ENCODE measurements around the gene FAM78B. TPM values are rescaled to one million over a fixed set of nuclear protein-coding genes. Genes with fewer than 3 reads are reported as not detected.

Gene FAM78B
- total and polyA plus RNA-seq, 9 donors, result 0.64 to 2.6 (median 1.4) TPM

DNA sequence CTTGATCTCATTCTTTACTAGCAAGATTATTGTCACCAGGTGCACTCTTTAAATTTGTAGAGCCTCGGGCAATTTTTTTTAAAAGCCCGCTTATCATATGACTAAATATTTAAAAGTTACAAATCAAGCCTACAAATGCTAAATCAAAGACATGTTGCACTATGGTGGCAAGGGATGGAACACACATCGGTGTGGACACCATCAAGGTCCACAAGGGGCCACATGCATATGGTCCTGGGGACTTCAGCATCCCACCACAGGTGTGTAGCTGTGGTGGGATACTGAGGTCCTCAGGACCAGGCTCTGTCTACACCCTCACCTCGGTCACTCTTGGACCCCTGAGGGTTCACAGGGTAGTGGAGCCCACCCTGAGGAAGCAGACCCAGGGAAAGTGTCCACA lies 45.8 kb downstream of the FAM78B start:
- H3K36me3 ChIP-seq, result no peaks in the 10 kb centered on the region
- H3K4me1 ChIP-seq (ENCODE audit: insufficient read depth), result no peaks in the 10 kb centered on the region
- intact Hi-C loops (cut with DNase I), result no loop called here
- H3K4me3 ChIP-seq, result no peak overlapping the region
- no peaks in the 10 kb centered on the region for H3K9me3 ChIP-seq
- no peak overlapping the region for H3K27ac ChIP-seq
- no peak for DNase-seq
- whole genome bisulfite sequencing, 3 donors, result 87 to 91% (median 91%) methylated on average over 4 of the region's 4 CpGs
- H3K27me3 ChIP-seq, result no peaks in the 10 kb centered on the region
- TF ChIP-seq, protein P1, sequence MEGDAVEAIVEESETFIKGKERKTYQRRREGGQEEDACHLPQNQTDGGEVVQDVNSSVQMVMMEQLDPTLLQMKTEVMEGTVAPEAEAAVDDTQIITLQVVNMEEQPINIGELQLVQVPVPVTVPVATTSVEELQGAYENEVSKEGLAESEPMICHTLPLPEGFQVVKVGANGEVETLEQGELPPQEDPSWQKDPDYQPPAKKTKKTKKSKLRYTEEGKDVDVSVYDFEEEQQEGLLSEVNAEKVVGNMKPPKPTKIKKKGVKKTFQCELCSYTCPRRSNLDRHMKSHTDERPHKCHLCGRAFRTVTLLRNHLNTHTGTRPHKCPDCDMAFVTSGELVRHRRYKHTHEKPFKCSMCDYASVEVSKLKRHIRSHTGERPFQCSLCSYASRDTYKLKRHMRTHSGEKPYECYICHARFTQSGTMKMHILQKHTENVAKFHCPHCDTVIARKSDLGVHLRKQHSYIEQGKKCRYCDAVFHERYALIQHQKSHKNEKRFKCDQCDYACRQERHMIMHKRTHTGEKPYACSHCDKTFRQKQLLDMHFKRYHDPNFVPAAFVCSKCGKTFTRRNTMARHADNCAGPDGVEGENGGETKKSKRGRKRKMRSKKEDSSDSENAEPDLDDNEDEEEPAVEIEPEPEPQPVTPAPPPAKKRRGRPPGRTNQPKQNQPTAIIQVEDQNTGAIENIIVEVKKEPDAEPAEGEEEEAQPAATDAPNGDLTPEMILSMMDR (IDR thresholded peaks at IDR 0.05), result no peak
- TF ChIP-seq POLR2A (IDR thresholded peaks at IDR 0.05) (no peak), EP300 (IDR thresholded peaks at IDR 0.05) (no peak)

DNA sequence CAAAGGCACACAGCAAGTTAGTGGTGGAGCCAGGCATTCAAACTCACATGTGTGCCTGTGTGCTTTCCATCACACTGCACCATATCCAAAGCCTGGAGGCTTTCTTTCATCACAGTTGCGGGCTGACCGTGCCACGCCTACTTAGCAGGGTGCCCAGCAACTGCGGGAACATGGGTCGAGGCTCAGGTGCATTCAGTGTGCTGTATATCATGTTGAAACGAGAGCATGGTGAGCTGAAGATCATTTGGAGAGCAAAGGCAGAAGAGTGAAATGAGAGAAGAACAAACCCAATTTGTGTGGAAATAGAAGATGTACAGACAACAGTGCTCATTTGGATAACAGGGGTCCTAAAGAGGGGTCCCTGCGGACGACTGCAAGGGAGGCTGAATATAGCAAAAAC lies 46.5 kb downstream of the FAM78B start:
- Histone ChIP-seq H3K4me3 (no peak overlapping the region), H3K27me3 (no peaks in the 10 kb centered on the region), H3K4me1 (ENCODE audit: insufficient read depth) (no peaks in the 10 kb centered on the region), H3K27ac (no peak overlapping the region), H3K36me3 (no peaks in the 10 kb centered on the region), H3K9me3 (no peaks in the 10 kb centered on the region)
- TF ChIP-seq, protein P1 (IDR thresholded peaks at IDR 0.05), result no peak
- TF ChIP-seq POLR2A (IDR thresholded peaks at IDR 0.05) (no peak), EP300 (IDR thresholded peaks at IDR 0.05) (no peak)
- intact Hi-C loops (cut with DNase I), result no loop called here
- WGBS, 3 donors, result 78 to 87% (median 83%) methylated on average over 8 of the region's 8 CpGs
- no peak for DNase-seq

DNA sequence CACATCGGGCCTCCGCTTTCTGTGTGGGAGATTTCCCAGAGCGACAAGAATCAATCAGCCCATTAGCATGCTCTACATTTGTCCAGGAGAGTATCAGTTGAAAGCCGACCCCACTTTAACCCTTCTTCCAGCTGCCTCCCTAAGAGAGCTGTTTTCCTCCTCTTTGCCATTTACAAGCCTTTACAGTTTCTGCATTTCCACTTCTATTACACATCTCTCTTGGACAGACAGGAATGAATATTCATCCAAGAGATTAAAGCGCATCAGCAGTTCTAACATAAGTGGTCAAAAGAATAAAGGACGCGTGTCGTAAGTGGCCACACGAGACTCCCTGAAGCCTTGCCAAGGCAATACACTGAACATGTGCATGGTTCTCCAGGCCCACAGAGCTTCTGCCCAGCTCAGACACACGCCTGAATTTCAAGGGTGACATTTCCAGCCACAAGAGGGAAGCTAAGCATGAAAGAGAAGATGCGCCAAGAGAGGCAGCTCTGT lies 47.3 kb downstream of the FAM78B start:
- 46 to 57% (median 56%) methylated on average over 11 of the region's 11 CpGs for WGBS, 3 donors
- H3K27me3 ChIP-seq, result no peaks in the 10 kb centered on the region
- intact Hi-C loops (cut with DNase I), result no loop called here
- no peak overlapping the region for H3K4me3 ChIP-seq
- no peak for DNase-seq
- no peak overlapping the region for H3K27ac ChIP-seq
- H3K4me1 ChIP-seq (ENCODE audit: insufficient read depth), result no peaks in the 10 kb centered on the region
- H3K9me3 ChIP-seq, result no peaks in the 10 kb centered on the region
- TF ChIP-seq, protein P1 (IDR thresholded peaks at IDR 0.05), result no peak
- TF ChIP-seq POLR2A (IDR thresholded peaks at IDR 0.05), result no peak
- TF ChIP-seq EP300 (IDR thresholded peaks at IDR 0.05), result no peak
- H3K36me3 ChIP-seq, result no peaks in the 10 kb centered on the region

DNA sequence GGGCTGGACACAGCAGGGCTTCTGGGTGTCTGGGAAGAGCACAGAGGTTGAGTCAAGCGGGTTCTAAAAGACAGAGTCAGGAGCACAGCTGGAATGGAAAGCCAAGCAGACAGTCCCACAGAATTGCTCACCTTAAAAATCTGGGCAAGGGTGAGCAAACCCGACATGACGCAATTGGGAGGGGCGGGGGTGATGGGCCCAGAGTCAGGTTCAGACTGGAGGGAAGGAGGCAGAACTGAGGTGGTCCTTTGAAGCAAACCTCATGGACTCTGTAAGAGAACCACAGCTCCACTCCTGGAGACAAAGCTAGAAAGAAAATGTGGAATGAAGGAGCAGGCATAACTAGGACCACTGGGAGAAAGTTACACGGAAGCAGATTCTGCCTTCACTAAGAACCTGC lies 49.0 kb downstream of the FAM78B start:
- TF ChIP-seq, protein P1 (IDR thresholded peaks at IDR 0.05), result no peak
- TF ChIP-seq POLR2A (IDR thresholded peaks at IDR 0.05) (no peak), EP300 (IDR thresholded peaks at IDR 0.05) (no peak)
- Histone ChIP-seq H3K27ac (no peak overlapping the region), H3K4me1 (ENCODE audit: insufficient read depth) (no peaks in the 10 kb centered on the region), H3K9me3 (no peaks in the 10 kb centered on the region), H3K36me3 (no peaks in the 10 kb centered on the region), H3K27me3 (no peaks in the 10 kb centered on the region), H3K4me3 (no peak overlapping the region)
- WGBS, 3 donors, result 81 to 86% (median 82%) methylated on average over 5 of the region's 5 CpGs
- intact Hi-C loops (cut with DNase I), result no loop called here
- DNase-seq, result no peak
